WTC11 (cell line): ENCODE data around the gene HAGHL. TPM values are rescaled to one million over a fixed set of nuclear protein-coding genes. Genes with fewer than 3 reads are reported as not detected.

Experiments used
- ATAC-seq: fragments of 200-7000 bp; cut with Tn5 transposase; 2 replicates; pipeline ENCODE4 v1.10.0; 2021; ENCODE audit warnings: mild to moderate bottlenecking, moderate library complexity
- CTCF ChIA-PET: fragments of 300-600 bp; sonication (Branson Sonifier 250); formaldehyde crosslinking; loops from one replicate; lab custom pipeline; 2021; ENCODE audit warnings: antibody characterized with exemption; lab: Charles Lee
- POLR2A ChIA-PET: fragments of 350-600 bp; sonication (Branson Sonifier 250); formaldehyde crosslinking; loops from one replicate; lab custom pipeline; 2021; ENCODE audit warnings: antibody characterized with exemption; lab: Charles Lee
- DNase-seq: peaks from one replicate; pipeline ENCODE4 v3.0.0; 2021; ENCODE audit warnings: low spot score
- H3K27ac Mint-ChIP-seq: 2 replicates; pipeline ENCODE4 v1.8.0; 2021; ENCODE audit warnings: mixed read lengths
- H3K27me3 Mint-ChIP-seq: 2 replicates; pipeline ENCODE4 v1.8.0; 2021; ENCODE audit warnings: low read depth, mild to moderate bottlenecking, moderate library complexity, mixed read lengths
- H3K36me3 Mint-ChIP-seq: 2 replicates; pipeline ENCODE4 v1.8.0; 2021; ENCODE audit warnings: mixed read lengths
- H3K4me1 Mint-ChIP-seq: 2 replicates; pipeline ENCODE4 v1.8.0; 2022; ENCODE audit warnings: mixed read lengths
- H3K4me3 Mint-ChIP-seq: 2 replicates; pipeline ENCODE4 v1.8.0; 2021; ENCODE audit warnings: mild to moderate bottlenecking, moderate library complexity, mixed read lengths
- H3K9me3 Mint-ChIP-seq: 2 replicates; pipeline ENCODE4 v1.8.0; 2021; ENCODE audit warnings: mixed read lengths
- SP1 ChIP-seq: sonication (generic); formaldehyde crosslinking; conservative IDR thresholded peaks from 2 replicates; pipeline ENCODE4 v1.8.1; 2022; ENCODE audit warnings: missing genetic modification reagents
- ZNF423 ChIP-seq: fragments of 250-450 bp; sonication (Bioruptor Pico); IDR thresholded peaks from 2 replicates; pipeline ENCODE4 v2.1.2; 2022; ENCODE audit warnings: mild to moderate bottlenecking, moderate library complexity
- total RNA-seq: library from RNA; stranded (reverse); gene quantifications from 3 replicates; pipeline ENCODE4 v1.2.3, GENCODE V29; 2021
- TF ChIP-seq, protein P1 (sequence below): sonication (generic); formaldehyde crosslinking; IDR thresholded peaks from 2 replicates; pipeline ENCODE4 v1.8.0; 2022; ENCODE audit warnings: missing genetic modification reagents
- TF ChIP-seq, protein P2 (sequence below): sonication (generic); formaldehyde crosslinking; IDR thresholded peaks from 2 replicates; pipeline ENCODE4 v1.8.1; 2023; ENCODE audit warnings: mild to moderate bottlenecking, missing genetic modification reagents, borderline replicate concordance
- TF ChIP-seq, protein P3 (sequence below): fragments of 250-450 bp; sonication (Bioruptor Pico); conservative IDR thresholded peaks from 2 replicates; pipeline ENCODE4 v1.9.0; 2021; ENCODE audit warnings: mild to moderate bottlenecking
- TF ChIP-seq, protein P4 (sequence below): sonication (generic); formaldehyde crosslinking; conservative IDR thresholded peaks from 2 replicates; pipeline ENCODE4 v1.8.1; 2023; ENCODE audit warnings: mild to moderate bottlenecking, low read depth, missing genetic modification reagents, moderate library complexity

The HAGHL gene
- total RNA-seq, 1 experiment from 2014 or later = 41.7 TPM

DNA sequence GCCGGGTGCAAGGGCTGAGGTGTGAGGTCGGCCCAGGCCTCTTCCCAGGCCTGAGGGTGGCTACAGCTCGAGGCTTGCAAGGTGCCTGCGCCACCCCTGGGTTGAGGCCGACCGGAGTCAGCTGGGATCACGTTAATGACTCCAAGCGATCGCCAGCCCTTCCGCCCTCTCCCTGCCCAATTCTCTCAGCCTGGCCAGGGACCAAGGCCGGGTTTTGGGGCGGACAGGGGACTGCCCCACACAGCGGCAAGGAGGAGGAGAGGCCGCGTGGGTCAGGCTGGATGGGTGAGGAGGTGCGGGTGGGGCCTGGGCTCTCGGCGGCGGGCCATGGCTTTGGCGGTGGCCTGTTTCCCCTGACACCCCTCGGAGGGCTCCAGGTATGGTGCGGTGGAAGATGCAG is 33.5 kb upstream of the HAGHL start:
- Mint-ChIP-seq H3K27ac (no peak overlapping the region), H3K9me3 (no peaks in the 10 kb centered on the region), H3K36me3 (no peaks in the 10 kb centered on the region), H3K4me1 (peaks cover 8% of the 10 kb centered on the region), H3K27me3 (peaks cover 60% of the 10 kb centered on the region), H3K4me3 (peak overlapping the region; percentile 66)
- POLR2A ChIA-PET = interaction anchor here (1.1 to 1.5 kb wide), 2 partner anchors 10 to 26 kb away, joined by 4 read pairs; no protein-coding TSS in a partner anchor
- DNase-seq (no peak), ATAC-seq (no peak)
- TF ChIP-seq, protein P1, sequence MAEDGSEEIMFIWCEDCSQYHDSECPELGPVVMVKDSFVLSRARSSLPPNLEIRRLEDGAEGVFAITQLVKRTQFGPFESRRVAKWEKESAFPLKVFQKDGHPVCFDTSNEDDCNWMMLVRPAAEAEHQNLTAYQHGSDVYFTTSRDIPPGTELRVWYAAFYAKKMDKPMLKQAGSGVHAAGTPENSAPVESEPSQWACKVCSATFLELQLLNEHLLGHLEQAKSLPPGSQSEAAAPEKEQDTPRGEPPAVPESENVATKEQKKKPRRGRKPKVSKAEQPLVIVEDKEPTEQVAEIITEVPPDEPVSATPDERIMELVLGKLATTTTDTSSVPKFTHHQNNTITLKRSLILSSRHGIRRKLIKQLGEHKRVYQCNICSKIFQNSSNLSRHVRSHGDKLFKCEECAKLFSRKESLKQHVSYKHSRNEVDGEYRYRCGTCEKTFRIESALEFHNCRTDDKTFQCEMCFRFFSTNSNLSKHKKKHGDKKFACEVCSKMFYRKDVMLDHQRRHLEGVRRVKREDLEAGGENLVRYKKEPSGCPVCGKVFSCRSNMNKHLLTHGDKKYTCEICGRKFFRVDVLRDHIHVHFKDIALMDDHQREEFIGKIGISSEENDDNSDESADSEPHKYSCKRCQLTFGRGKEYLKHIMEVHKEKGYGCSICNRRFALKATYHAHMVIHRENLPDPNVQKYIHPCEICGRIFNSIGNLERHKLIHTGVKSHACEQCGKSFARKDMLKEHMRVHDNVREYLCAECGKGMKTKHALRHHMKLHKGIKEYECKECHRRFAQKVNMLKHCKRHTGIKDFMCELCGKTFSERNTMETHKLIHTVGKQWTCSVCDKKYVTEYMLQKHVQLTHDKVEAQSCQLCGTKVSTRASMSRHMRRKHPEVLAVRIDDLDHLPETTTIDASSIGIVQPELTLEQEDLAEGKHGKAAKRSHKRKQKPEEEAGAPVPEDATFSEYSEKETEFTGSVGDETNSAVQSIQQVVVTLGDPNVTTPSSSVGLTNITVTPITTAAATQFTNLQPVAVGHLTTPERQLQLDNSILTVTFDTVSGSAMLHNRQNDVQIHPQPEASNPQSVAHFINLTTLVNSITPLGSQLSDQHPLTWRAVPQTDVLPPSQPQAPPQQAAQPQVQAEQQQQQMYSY (CRISPR knock-in tag) = peak; percentile 67
- TF ChIP-seq, protein P2, sequence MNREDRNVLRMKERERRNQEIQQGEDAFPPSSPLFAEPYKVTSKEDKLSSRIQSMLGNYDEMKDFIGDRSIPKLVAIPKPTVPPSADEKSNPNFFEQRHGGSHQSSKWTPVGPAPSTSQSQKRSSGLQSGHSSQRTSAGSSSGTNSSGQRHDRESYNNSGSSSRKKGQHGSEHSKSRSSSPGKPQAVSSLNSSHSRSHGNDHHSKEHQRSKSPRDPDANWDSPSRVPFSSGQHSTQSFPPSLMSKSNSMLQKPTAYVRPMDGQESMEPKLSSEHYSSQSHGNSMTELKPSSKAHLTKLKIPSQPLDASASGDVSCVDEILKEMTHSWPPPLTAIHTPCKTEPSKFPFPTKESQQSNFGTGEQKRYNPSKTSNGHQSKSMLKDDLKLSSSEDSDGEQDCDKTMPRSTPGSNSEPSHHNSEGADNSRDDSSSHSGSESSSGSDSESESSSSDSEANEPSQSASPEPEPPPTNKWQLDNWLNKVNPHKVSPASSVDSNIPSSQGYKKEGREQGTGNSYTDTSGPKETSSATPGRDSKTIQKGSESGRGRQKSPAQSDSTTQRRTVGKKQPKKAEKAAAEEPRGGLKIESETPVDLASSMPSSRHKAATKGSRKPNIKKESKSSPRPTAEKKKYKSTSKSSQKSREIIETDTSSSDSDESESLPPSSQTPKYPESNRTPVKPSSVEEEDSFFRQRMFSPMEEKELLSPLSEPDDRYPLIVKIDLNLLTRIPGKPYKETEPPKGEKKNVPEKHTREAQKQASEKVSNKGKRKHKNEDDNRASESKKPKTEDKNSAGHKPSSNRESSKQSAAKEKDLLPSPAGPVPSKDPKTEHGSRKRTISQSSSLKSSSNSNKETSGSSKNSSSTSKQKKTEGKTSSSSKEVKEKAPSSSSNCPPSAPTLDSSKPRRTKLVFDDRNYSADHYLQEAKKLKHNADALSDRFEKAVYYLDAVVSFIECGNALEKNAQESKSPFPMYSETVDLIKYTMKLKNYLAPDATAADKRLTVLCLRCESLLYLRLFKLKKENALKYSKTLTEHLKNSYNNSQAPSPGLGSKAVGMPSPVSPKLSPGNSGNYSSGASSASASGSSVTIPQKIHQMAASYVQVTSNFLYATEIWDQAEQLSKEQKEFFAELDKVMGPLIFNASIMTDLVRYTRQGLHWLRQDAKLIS (CRISPR knock-in tag) = no peak
- CTCF ChIA-PET = interaction anchor here (1.3 to 2.5 kb wide), 4 partner anchors 13 to 45 kb away, joined by 4 to 8 read pairs (median 6); partner anchors contain the start of gene RHOT2

DNA sequence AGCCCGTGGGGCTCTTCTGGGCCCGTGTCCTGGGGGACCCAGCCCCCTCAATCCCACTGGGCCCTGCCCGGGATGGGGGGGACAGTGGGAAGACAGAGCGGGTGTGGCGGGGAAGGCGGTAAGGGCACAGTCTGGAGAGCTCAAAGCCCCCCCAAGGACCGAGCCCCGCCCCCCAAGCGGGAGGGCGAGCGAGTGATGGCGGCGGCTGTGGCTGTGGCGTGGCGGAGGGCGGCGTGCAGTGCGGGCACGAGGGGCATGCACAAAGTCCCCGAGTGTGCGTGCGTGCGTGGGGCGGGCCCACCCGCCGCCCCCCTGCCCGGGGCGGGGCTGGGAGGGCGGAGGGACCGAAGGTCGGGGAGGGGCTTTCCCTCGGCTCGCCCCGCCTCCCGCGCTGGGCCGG is 33.1 kb upstream of the HAGHL start:
- DNase-seq = no peak
- H3K36me3 Mint-ChIP-seq = no peaks in the 10 kb centered on the region
- CTCF ChIA-PET = interaction anchor here (1.0 to 2.5 kb wide), 5 partner anchors 13 to 107 kb away, joined by 4 to 8 read pairs (median 6); partner anchors contain the start of genes GNG13 and RHOT2

More for the DNA sequence above, 33.1 kb upstream of the HAGHL start:
- Mint-ChIP-seq H3K4me3 (peak overlapping the region; percentile 66), H3K4me1 (peaks cover 8% of the 10 kb centered on the region), H3K9me3 (no peaks in the 10 kb centered on the region), H3K27me3 (peaks cover 64% of the 10 kb centered on the region), H3K27ac (no peak overlapping the region)
- POLR2A ChIA-PET = interaction anchor here (1.1 to 1.5 kb wide), 2 partner anchors 11 to 26 kb away, joined by 4 read pairs; no protein-coding TSS in a partner anchor
- no peak for ATAC-seq
- TF ChIP-seq, protein P3, sequence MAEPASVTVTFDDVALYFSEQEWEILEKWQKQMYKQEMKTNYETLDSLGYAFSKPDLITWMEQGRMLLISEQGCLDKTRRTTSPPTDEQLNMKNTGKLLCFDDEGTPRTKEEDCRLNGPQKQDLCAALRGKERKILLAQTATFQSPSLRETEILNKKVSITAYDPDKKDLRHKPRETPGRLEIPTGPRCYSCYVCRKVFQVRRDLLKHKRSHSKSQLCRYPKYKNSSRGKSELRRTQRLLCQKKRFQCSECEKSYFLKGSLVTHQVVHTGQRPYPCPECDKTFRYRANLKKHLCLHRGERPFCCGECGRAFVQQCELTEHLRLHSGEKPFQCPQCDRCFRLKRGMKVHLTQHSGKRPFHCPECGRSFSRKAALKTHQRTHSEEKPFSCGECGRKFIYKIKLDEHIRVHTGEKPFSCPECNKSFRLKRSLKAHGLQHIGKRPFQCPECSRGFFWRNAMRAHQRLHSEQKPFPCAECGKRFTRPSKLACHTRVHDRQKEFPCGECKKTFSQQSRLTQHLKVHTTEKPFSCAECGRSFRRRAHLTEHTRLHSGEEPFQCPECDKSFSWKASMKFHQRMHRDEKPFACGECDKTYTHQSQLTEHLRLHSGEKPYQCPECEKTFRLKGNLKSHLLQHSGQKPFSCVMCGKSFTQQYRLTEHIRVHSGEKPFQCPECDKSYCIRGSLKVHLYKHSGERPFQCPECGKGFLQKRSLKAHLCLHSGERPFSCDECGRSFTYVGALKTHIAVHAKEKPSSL (CRISPR knock-in tag) = no peak
- no peak for TF ChIP-seq ZNF423 (CRISPR knock-in tag)
- TF ChIP-seq, protein P4, sequence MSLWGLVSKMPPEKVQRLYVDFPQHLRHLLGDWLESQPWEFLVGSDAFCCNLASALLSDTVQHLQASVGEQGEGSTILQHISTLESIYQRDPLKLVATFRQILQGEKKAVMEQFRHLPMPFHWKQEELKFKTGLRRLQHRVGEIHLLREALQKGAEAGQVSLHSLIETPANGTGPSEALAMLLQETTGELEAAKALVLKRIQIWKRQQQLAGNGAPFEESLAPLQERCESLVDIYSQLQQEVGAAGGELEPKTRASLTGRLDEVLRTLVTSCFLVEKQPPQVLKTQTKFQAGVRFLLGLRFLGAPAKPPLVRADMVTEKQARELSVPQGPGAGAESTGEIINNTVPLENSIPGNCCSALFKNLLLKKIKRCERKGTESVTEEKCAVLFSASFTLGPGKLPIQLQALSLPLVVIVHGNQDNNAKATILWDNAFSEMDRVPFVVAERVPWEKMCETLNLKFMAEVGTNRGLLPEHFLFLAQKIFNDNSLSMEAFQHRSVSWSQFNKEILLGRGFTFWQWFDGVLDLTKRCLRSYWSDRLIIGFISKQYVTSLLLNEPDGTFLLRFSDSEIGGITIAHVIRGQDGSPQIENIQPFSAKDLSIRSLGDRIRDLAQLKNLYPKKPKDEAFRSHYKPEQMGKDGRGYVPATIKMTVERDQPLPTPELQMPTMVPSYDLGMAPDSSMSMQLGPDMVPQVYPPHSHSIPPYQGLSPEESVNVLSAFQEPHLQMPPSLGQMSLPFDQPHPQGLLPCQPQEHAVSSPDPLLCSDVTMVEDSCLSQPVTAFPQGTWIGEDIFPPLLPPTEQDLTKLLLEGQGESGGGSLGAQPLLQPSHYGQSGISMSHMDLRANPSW (CRISPR knock-in tag) = no peak
- peak; percentile 78 for TF ChIP-seq SP1 (CRISPR knock-in tag)
